DMS153 treated with DMSO at 0.1 percent for 48 hours (cell line): Measurements from ENCODE around the gene ADAR.
A peak's percentile ranks its signal among the peaks of the same experiment; 100 is the strongest.

ENCODE experiments used
- DNase-seq: peaks from one replicate; lab custom pipeline; 2025; ENCODE audit not compliant: unreplicated experiment; lab: John Stamatoyannopoulos, UW

ADAR gene

DNA sequence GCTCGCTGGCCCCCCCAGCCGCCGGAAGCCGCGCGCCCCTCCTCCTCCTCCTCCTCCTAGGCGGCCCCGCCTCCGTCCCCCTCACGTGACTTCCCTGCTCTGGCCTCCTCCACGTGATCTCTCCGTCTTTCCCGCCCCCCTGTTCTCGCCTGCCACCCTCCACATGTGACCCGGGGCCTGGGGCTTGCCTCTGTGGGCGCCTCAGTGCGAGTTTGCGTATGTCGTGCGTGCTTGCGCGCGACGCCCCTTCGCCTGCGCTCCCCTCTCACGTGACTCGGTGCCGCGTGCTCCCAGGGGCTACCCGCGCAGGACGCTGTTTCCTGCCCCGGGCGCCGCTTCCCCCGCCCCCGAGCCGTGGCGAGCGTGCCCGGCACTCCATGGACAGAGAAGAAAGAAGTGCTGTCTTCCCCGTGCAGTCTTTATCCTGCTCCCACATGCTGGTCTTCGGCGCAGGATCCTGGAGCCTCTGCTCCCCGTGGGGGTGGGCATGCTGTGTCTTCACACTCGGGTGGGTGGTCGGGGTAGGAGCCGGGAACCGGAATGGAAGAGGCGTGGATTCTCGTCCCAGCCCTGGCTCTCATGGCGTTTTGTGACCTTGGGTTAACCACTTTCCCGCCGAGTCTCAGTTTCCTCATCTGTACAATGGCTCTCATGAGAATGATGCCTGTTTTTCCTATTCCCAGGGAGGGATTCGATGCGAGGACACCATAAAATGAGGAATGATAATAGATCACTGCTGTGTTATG, 49.1 kb downstream of the ADAR start:
- peak; percentile 99 for DNase-seq

DNA sequence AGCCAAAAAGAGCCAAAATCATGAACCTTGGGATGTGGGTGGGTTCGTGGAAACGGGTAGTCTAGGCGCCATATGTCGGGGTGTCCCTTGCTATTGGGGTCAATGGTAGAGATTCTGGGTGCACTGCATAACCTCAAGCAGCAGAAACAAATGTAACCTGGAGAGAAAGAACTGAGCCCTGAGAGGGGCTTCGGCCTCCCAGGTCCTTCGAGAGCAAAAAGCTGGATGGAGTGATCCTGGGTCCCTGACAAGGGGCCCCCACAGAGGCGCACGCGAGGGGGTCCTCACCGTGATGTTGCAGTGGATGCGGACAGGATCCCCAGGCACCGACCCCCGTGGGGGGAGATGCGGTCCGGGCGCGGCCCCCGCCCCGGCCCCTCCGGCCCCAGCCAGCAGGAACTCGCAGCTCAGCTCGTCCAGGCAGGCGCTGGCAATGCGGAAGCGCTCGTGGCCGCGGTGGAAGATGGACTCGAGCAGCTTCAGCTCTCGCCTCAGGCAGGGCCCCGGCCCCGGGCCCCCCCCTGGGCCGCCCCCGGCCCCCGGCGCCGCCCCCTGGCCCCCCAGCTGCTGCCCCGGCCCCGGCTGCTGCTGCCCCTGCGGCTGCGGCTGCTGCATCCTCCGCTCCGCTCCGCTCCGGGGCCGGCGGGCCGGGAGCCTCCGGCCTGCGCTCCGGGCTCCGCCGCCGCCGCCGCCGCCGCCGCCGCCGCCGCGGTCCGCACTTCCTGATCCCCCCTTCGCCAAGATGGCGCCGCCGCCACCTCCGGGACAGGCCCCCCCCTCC, 49.9 kb downstream of the ADAR start, which contains the start of gene UBE2Q1:
Gene UBE2Q1 (minus strand): TSS at position 724 of the 781 bp plus-strand sequence. CDS start 109 bp downstream, at position 615.
- no peak for DNase-seq

DNA sequence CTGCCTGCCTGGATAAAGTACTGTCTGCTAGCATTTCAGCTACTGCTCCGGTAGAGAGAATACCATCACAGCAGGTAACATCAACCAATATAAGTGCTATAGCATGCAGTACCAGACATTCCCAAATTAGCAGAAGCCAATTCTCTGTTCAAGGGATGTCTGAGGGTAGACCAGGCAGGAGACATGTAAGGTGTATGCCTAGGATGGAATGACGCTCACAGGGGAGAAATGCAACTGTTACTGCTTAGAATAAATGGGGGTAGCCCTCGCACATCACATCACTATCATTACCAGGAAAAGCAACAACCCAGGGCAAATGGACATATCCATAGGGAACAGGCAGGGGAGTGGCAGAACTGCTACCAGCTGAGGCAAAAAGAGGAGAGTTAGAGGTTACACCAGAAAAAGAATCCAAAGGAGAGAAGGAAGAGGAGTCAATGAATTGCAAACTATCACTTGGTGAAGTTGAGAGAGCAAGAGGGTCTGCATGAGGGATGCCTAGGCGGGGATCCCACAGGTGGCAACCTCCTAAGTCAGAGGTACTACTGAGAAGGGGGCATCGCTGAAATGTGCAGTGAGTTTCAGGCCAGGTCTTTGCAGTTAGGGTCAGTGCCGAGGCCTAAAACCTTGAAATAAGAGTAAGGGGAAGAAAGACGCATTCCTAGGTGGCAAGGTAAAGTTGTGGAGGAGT, 50.6 kb downstream of the ADAR start:
- no peak for DNase-seq

DNA sequence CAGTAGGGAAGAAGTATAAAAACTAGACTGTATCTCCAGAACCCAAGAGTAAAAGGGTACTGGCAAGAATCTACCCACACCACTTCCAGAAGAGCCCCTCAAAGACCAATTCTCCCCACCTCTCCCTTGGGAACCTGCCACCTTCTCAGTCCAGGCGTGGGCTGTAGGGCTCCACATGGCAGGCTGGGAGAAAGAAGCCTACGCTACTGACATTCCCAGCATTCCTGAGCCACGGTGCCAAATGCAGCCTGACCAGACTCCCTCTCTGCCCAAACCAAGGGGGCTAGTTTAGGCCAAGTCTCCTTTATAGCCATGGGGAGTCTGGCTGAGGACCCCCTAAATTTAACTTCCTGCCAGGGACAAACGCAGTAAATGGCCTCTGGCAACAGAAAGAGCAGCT, 51.6 kb downstream of the ADAR start:
- DNase-seq: no peak

DNA sequence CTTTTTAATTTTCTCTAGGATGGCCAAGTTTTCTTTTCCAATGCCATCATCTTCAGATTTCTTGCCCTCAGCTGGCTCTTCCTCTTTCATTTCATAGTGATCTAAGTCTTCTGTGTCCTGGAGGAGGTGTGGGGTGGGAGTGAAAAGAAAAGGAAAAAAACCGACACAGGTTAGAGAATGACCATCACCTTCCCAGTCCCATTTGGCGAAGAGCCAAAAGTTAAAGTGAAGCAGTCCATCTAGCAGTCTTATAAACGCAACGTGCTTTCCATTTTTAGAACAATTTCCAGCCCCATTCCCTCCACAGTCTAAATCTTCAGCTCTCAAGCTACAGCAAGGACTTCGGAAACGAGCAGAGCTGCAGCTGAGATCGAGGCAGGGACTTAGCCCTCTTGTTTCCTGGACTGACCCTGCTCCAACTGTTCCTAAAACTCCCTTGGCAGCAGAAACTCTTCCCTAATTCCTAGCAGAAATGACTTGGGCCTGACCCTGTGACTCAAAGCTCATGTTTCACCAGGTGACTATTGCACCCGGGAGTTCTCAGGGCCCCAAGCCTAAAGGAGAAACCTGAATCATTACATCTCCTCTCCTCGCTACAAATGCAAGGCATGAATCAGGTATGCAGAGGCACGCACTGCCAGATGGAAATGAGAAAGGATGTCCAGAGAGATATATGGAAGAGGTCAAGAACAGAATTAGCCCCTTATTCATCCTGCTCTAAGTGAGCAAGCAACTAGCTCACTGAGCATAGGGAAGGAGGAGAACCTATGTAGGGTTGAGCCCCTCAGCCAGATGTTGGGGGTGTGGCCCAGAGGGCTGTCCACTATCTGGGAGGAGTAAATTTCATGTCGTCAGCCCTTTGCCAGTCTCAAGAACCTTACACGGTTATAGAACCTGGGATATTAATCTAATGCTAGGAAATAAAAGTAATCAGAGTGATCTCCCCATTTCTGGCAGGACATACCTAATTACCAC, 54.6 kb downstream of the ADAR start:
- DNase-seq: no peak

DNA sequence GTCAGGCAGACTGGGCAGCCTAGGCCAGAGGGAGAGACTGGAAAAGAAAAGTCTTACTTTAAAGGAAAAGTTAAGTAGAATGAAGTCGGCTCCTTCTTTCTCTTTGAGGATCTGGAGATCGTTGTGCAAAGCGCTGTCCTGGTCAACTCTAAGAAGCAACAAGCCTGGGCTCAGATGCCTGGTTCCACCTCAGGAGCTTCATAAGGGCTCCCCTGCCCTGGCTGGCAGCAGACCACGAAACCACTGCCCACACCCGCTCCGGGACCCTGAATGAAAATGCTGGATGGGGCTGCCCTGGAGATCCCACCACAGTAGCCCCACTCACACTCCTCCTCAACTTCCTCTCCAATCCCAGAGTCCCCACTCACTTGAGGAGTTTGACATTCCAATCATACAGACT, 56.0 kb downstream of the ADAR start:
- no peak for DNase-seq

DNA sequence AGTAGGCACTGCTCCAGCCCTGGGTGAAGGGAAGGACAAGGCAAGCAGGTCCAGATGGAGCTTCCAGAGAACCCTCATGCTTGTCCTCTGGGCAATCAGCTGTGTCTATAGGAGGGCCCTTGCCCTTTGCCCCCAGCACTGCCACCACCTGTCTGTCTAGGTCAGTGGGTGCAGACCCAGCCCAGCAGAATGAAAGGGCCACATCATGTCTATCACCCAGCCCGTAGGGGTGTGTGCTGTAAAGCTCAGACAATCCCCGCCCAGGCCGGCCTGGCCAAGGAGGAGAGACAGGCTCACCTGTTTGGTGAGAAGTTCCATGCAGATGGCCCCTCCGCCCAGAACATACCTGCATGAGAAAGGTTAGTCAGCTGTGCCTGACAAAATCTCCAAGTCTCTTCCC, 56.5 kb downstream of the ADAR start:
- DNase-seq: no peak

DNA sequence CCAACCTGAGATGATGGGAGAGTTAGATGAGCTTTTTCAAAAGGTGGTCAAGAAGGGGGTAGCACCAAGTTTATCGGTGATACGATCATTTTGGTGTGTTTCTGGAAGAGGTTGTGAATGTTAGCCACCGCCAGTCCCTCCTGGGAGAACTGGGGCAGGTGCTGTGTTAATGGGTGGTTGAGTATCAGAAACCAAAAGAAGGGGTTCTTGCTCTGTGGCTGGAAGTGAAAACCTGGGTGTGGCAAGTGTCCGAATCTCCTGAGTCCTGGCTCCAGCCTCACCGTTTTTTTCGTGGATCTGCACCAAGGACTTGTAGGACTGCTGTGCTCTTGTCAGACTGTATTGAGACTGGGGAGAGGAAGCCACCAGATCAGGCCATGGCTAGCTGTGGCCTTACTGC, 57.3 kb downstream of the ADAR start:
- DNase-seq: no peak

DNA sequence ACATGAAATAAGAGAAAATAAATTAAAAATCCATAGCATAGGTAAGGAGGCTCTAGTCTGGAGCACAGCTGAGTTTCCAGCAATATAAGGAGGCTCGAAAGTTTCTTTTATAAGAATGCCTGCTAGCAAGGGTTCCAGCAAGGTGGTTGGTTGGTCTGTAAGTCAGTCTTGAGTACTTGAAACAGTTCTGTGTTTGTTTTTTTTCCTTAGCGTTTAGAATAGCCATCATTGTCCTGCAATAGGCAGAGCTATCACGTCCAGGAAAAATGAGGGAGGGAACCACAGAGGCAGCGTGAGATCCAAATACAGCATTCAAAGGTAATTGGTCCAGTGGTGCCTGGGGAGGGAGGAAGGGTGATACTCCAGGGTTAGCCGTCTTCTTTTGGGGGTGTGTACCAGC, 57.9 kb downstream of the ADAR start:
- no peak for DNase-seq

DNA sequence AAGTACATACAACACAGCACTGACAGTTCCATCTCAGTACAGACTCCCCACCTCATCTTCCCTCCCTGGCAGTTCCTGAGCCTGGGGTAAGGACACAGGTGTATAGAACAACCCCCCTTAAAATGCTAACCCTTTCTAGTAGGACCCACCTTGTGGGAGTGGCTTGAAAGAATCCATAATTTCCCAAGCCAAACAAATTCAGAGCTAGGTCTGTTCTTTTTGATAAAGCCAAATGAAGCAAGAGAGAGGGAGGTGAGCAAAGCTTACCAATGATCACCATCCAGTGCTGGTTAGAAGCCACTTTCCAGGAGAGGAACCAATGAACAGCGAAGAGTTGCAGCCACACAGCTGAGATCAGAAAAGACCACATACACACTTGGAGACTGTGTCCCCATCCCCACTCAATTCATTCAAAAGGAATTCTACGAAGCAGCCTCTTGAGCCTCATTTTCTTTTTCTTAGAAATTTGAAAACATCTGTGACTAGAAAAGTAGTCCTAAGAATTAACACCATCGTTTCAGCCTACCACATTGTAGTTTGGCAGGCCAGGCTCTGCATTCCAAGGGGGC, 58.7 kb downstream of the ADAR start:
- no peak for DNase-seq

DNA sequence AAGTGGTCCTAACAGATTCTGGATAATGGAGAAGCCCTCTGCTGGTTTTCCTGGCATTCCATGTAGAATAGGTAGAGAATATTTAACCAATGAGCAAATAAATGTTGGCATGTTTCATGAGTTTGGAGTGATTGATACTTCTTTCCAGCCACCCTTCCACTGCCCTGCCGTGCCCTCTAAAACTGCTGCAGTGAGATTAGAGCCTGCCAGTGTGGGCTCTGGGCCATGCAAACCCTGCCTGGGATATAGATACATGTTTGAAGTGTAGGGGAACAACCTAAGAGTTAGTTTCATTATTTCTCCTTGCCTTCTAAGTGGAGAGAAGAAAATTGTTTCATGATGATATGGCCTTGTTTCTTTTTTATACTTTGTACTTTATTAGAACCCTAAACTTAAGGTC, 60.0 kb downstream of the ADAR start:
- no peak for DNase-seq

DNA sequence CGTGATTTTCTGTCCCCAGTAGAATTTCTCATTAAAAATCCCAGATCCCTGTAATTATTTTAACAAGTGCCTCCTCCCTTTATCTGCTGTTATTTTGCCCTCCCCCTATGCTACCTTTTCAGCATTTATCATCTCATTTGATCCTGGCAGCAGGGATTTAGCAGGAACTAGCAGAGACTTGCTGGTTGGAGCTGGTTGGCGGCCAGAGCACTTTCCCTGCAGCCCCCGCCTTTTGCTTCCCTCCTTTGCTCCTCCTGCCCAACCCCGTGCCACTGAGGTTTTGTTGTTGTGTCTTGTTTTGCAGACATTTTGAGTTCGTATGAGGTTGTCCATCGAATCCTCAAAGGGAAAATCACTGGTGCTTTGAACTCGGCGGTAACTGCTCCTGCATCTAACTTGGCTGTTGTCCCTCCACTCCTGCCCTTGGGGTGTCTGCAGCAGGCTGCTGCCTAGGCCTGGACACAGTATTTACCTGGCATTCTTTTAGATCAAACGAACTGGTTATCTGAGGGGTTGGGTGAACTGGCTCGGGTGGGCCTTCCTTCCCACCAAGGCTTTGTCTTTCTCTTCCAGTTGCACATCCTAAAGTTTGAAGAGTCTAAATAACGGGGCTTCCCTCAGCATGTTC, 60.8 kb downstream of the ADAR start:
- DNase-seq: no peak

DNA sequence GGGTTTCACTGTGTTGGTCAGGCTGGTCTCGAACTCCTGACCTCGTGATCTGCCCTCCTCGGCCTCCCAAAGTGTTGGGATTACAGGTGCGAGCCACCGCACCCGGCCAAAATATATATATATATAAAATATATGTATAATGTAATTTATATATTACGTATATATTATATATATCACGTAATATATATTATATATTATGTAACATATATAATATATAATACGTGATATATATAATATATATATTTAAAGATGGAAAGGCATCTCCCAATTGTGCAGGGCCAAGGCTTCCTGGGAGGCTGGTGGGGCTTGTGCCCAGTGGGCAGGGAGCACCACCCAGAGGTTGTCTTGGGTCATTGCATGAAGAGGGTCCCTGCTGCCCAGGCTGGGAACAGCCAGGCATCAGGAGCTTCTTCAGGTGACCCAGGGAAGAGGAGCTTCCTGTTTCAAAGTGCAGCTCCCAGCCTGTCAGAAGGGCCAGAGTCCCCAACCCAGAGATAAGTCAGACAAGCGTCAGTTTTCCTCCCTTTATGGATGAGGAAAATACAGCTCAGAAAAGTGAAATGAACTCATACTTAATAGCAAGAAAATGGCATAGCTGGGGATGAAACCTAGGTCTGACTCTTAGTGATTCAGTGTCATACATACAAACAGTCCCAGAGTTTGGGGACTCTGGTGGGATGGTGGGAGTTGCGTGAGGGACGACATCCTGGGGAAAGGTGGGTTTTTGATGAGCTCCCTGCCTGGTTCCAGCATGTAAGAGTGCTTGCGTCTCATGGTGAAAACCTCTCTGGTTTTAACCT, 61.5 kb downstream of the ADAR start:
- DNase-seq: peak; percentile 79

DNA sequence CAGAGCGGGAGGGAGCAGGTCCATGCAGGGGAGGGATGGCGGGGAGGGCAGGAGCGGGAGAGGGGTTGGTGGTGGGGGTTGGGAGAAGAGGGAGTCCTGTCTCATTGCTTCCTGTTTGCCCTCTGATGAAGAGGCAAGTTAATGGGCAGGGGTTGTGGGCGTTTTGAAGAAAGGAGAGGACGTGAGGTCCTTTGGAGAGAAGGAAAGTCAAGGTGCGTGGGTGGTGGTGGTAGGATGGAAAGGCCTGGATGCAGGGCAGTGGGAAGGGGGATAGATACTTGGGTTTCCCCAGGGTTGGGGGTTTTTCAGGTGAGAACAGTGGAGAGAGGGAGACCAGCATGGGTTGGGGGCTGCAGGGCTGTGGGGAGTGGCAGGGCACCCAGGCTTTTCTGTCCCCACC, 66.8 kb downstream of the ADAR start:
- no peak for DNase-seq

DNA sequence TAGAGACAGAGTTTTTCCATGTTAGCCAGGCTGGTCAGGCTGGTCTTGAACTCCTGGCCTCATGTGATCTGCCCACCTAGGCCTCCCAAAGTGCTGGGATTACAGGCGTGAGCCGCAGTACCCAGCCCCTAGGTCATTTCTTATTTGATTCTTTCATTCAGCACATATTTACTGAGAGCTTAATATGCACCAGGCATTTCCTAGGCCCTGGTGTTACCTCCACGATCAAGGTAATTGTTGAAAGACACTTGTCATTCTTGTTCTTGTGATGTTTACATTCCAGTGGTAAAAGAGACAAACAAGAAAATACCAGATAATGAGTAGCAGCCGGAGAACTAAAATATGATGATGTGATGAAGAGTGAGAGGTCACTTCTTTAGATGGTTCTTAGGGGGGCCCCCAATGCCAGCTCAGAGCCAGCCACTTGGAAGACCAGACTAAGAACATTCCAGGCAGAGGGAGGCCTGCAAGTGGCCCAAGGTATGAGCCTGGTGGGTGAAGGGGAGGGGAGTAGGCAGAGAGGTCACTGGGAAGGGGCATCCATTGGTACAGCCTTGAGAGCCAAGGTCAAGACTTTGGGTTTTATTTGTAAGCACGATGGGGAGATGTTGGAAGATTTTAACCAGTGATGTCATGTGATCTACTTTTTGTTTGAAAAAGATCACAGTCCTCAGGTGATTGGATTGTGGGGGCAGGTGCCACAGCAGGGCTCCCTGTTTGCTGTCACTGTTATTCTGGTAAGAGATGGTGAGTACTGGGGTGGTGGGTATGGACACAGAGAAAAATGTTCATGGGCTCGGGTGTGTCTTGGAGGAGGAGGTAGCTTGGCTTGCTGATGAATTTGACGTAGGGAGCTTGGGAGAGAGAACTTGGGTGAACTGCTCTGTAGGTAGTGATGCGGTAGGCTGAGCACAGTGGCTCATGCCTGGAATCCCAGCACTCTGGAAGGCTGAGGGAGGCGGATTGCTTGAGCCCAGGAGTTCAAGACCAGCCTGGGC, 68.2 kb downstream of the ADAR start:
- DNase-seq: no peak

DNA sequence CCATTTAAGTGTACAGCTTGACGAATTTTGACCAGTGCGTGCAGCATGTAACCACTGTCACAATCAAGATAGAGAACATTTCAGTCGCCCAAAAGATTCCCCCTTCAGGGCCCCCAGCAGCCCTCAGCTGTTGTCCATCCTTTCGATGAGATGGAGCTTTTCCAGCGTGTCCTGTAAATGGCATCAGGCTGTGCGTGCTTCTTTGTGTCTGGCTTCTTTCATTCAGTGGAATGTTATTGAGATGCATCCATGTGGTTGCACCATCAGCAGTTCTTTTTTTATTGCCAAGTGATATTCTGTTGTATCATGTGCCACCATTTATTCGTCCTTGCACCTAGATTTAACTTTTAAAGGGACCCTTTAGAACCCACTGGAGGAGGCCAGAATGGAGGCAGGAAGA, 71.4 kb downstream of the ADAR start:
- no peak for DNase-seq

DNA sequence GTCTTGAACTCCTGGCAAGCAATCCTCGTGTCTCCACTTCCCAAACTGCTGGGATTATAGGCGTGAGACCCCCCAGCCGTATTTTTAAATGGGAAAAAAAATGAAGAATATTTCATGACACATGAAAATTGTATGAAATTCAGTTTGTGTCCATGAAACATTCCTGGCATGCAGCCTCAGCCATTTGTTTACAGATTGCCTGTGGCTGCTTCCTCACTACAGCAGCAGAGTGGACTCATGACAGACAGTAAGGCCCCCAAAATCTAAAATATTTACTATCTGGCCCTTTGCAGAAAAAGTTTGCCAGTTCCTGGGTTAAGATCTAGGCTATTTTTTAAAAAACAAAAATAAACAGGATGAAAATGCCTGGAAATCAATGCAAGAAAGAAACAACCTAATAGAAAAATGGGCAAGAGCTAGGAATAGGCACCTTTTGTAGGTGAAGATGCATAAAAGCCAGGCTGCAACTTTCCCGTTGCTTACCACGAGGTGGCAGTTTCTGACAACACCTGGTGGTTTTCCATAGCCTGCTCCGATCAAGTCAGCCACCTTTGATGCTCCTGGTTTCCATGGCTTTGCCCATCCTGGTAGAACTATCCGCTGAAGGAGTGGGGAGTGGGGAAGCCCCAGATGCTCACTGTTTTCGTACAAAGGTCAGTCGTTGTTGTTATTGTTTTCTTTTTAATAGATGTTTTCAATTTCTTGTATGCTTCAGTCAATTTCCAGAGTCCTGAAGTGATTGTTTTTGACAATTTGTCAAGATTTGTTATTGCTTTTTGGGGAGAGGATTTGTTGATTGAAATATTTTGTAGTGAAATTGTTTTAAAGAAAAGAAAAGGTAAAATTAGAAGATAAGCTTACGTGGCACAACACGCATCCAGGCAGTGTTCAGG, 73.8 kb downstream of the ADAR start:
- DNase-seq: peak; percentile 52
